Right cardiac atrium (tissue), 5 donors: ENCODE measurements around the gene ARHGAP8. TPM values are rescaled to one million over a fixed set of nuclear protein-coding genes. Genes with fewer than 3 reads are reported as not detected.
A peak's percentile ranks its signal among the peaks of the same experiment; 100 is the strongest.

Source experiments
- ATAC-seq, 2 donors: fragments of 200-7000 bp; cut with Tn5 transposase; one replicate each; pipeline versions ENCODE4 v1.8.0 to v1.9.1; 2020; ENCODE audit warnings: moderate library complexity in 2 of 2, mild to moderate bottlenecking in 1 of 2
- DNase-seq, 3 donors: peaks; one replicate each; pipeline ENCODE4 v3.0.0-alpha.2; 2020
- H3K27ac ChIP-seq: one replicate; pipeline ENCODE4 v1.5.1; 2013; ENCODE audit warnings: mild to moderate bottlenecking, low read length, control low read depth, moderate library complexity
- H3K27me3 ChIP-seq: one replicate; pipeline ENCODE4 v1.6.1; 2013; ENCODE audit not compliant: control insufficient read depth, insufficient read depth
- H3K4me1 ChIP-seq: one replicate; pipeline ENCODE4 v1.6.1; 2013; ENCODE audit warnings: low read length; ENCODE audit not compliant: control insufficient read depth, insufficient read depth
- H3K4me3 ChIP-seq: one replicate; pipeline ENCODE4 v1.5.1; 2013; ENCODE audit warnings: low read length, control low read depth
- H3K9me3 ChIP-seq: one replicate; pipeline ENCODE4 v1.6.1; 2013; ENCODE audit warnings: low read length; ENCODE audit not compliant: control insufficient read depth
- WGBS: extraction: QIAGEN DNeasy Blood & Tissue Kit; methylation state at CpG from one replicate; pipeline ENCODE4 v1.1.7; 2013; 5-methylcytosine and 5-hydroxymethylcytosine counted together
- intact Hi-C, 4 donors: fragments of 100-400 bp; cut with DNase I; formaldehyde crosslinking; loops; one replicate each; pipeline versions ENCODE4 v1.11.0 to v1.14.0; 2022 to 2023
- polyA plus RNA-seq: library from polyadenylated mRNA; stranded (reverse); fragments of 200-250 nt; gene quantifications from one replicate; pipeline ENCODE4 v1.2.3, GENCODE V29; 2013
- total RNA-seq, 4 donors: library from RNA; stranded (reverse); fragmentation: NEBNext Ultra II Directional; extraction: Animal tissue kit (Norgen Biotek cat#: 25700); gene quantifications; one replicate each; pipeline ENCODE4 v1.2.1, GENCODE V29; 2021
- donor health status: healthy with polysubstance abuse.
- donor health status: DM: no; HTN: yes; CAD: no.
- donor health status: DM: no; HTN: no; CAD: no.
- donor health status: DM: no; HTN: yes; CAD: no; lungs with severe emphysema.
- donor health status: DM: yes; HTN: yes; CAD: no.

ARHGAP8 gene
- total and polyA plus RNA-seq, 5 donors, result 0.02 to 1.9 (median 0.66) TPM

GRCh38 chr22:44758344-44758973 is 6.1 kb downstream of the ARHGAP8 start:
- H3K27me3 ChIP-seq, result no peaks in the 10 kb centered on the region
- intact Hi-C loops, result no loop called here
- ATAC-seq, result no peak

GRCh38 chr22:44759001-44759400 is 6.6 kb downstream of the ARHGAP8 start:
- intact Hi-C loops, result no loop called here
- WGBS, result 74% methylated on average over 6 of the region's 6 CpGs

More at GRCh38 chr22:44758344-44758973, 6.1 kb downstream of the ARHGAP8 start:
- H3K27ac ChIP-seq, result no peak overlapping the region
- H3K4me3 ChIP-seq, result no peak overlapping the region
- DNase-seq, result no peak
- peaks cover 3% of the 10 kb centered on the region for H3K4me1 ChIP-seq
- H3K9me3 ChIP-seq, result no peaks in the 10 kb centered on the region
- 55% methylated on average over 11 of the region's 11 CpGs for WGBS

GRCh38 chr22:44759430-44760310 is 7.3 kb downstream of the ARHGAP8 start:
- H3K27me3 ChIP-seq, result no peaks in the 10 kb centered on the region
- 89% methylated on average over 18 of the region's 18 CpGs for WGBS

More at GRCh38 chr22:44759001-44759400, 6.6 kb downstream of the ARHGAP8 start:
- H3K4me3 ChIP-seq, result no peak overlapping the region
- peaks cover under 1% of the 10 kb centered on the region for H3K4me1 ChIP-seq
- no peaks in the 10 kb centered on the region for H3K9me3 ChIP-seq
- DNase-seq, result no peak
- no peak overlapping the region for H3K27ac ChIP-seq
- H3K27me3 ChIP-seq, result no peaks in the 10 kb centered on the region
- ATAC-seq, result peak in 1 of 2 donors; percentile 21

GRCh38 chr22:44760476-44760875 is 8.1 kb downstream of the ARHGAP8 start:
- WGBS, result 43% methylated on average over 5 of the region's 5 CpGs
- H3K27me3 ChIP-seq, result no peaks in the 10 kb centered on the region

More at GRCh38 chr22:44759430-44760310, 7.3 kb downstream of the ARHGAP8 start:
- no peak for DNase-seq
- intact Hi-C loops, result no loop called here
- Histone ChIP-seq H3K9me3 (no peaks in the 10 kb centered on the region), H3K27ac (no peak overlapping the region), H3K4me1 (no peaks in the 10 kb centered on the region), H3K4me3 (no peak overlapping the region)
- ATAC-seq, result no peak

GRCh38 chr22:44761025-44761424 is 8.7 kb downstream of the ARHGAP8 start:
- intact Hi-C loops, result no loop called here
- Histone ChIP-seq H3K27me3 (no peaks in the 10 kb centered on the region), H3K9me3 (no peaks in the 10 kb centered on the region), H3K4me3 (no peak overlapping the region), H3K27ac (no peak overlapping the region), H3K4me1 (no peaks in the 10 kb centered on the region)
- DNase-seq (no peak), ATAC-seq (no peak)
- whole genome bisulfite sequencing, result 86% methylated on average over 10 of the region's 10 CpGs

More at GRCh38 chr22:44760476-44760875, 8.1 kb downstream of the ARHGAP8 start:
- H3K9me3 ChIP-seq, result no peaks in the 10 kb centered on the region
- no peak for ATAC-seq
- no peak for DNase-seq
- no peaks in the 10 kb centered on the region for H3K4me1 ChIP-seq
- intact Hi-C loops, result no loop called here
- H3K4me3 ChIP-seq, result no peak overlapping the region
- no peak overlapping the region for H3K27ac ChIP-seq

GRCh38 chr22:44764373-44764772 is 12.0 kb downstream of the ARHGAP8 start:
- Histone ChIP-seq H3K27ac (no peak overlapping the region), H3K4me1 (no peaks in the 10 kb centered on the region), H3K27me3 (no peaks in the 10 kb centered on the region), H3K9me3 (no peaks in the 10 kb centered on the region), H3K4me3 (no peak overlapping the region)
- DNase-seq (no peak), ATAC-seq (no peak)
- 89% methylated on average over 17 of the region's 17 CpGs for WGBS
- intact Hi-C loops, result no loop called here

GRCh38 chr22:44764974-44765373 is 12.6 kb downstream of the ARHGAP8 start:
- WGBS, result 21% methylated on average over 4 of the region's 4 CpGs
- DNase-seq (no peak), ATAC-seq (no peak)
- Histone ChIP-seq H3K27ac (no peak overlapping the region), H3K27me3 (no peaks in the 10 kb centered on the region), H3K4me1 (no peaks in the 10 kb centered on the region), H3K4me3 (no peak overlapping the region), H3K9me3 (no peaks in the 10 kb centered on the region)
- intact Hi-C loops, result no loop called here

- intact Hi-C loops, result no loop called here
Measured at GRCh38 chr22:44765571-44766285, 13.4 kb downstream of the ARHGAP8 start.

GRCh38 chr22:44773082-44773481 is 20.7 kb downstream of the ARHGAP8 start:
- H3K27me3 ChIP-seq, result no peaks in the 10 kb centered on the region
- no peak overlapping the region for H3K4me3 ChIP-seq
- 86% methylated on average over 1 of the region's 1 CpG for WGBS
- DNase-seq, result no peak
- no peak for ATAC-seq
- intact Hi-C loops, result no loop called here
- no peaks in the 10 kb centered on the region for H3K9me3 ChIP-seq
- no peaks in the 10 kb centered on the region for H3K4me1 ChIP-seq
- no peak overlapping the region for H3K27ac ChIP-seq

More at GRCh38 chr22:44765571-44766285, 13.4 kb downstream of the ARHGAP8 start:
- DNase-seq, result no peak
- ATAC-seq, result no peak
- H3K4me1 ChIP-seq, result no peaks in the 10 kb centered on the region
- 69% methylated on average over 23 of the region's 23 CpGs for WGBS
- H3K4me3 ChIP-seq, result no peak overlapping the region
- no peaks in the 10 kb centered on the region for H3K9me3 ChIP-seq
- H3K27me3 ChIP-seq, result no peaks in the 10 kb centered on the region
- H3K27ac ChIP-seq, result no peak overlapping the region

- intact Hi-C loops, result no loop called here
- H3K27ac ChIP-seq, result no peak overlapping the region
- 88% methylated on average over 5 of the region's 5 CpGs for WGBS
- DNase-seq, result no peak
- H3K4me3 ChIP-seq, result no peak overlapping the region
- H3K9me3 ChIP-seq, result no peaks in the 10 kb centered on the region
- H3K4me1 ChIP-seq, result no peaks in the 10 kb centered on the region
- no peak for ATAC-seq
- no peaks in the 10 kb centered on the region for H3K27me3 ChIP-seq
Measured at GRCh38 chr22:44775862-44776261, 23.5 kb downstream of the ARHGAP8 start.
